GM18526 (cell line): Measurements from ENCODE around the gene FSTL5.

Source experiments
- POLR2A ChIP-seq: IDR thresholded peaks from 3 replicates; pipeline ENCODE4 v1.6.1; 2011; ENCODE audit not compliant: insufficient read length; ENCODE audit errors: extremely low read depth

The FSTL5 gene

DNA sequence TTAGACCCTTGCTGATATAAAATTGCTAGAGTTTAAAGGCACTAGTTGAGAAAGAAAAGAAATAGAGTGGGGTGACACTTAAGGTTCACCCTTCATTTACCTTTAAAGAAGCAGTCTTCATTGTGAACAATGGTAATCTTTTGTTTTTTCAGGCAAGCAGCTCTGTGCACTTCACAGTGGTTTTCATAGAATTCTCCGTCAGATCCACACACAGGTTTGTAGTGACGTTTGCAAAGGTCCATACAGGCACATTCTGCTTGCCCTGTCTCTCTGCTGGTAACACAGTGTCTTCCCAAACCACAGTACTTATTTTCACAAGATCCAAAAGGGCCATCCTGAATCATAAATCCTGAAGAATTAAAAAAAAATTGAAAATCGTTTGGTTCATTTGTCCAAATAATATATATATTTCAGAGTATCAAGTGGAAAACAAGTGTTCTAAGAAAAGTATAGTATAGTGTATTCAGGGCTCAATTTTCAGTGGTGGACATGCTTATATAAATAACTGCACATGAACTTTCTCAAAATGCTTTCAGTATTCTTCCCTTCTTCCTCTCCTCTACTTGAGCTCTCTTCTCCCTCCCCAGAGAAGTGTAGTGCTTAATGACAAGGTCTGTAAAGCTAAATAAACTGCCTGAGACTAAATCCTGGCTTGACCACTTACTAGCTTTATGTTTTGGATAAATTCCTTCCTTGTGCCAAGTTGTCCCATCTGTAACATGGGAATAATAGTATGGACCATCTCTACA lies 243.3 kb downstream of the FSTL5 start:
- TF ChIP-seq POLR2A: no peak

GRCh38 chr4:161919442-161920220 lies 244.2 kb downstream of the FSTL5 start:
- no peak for TF ChIP-seq POLR2A

- TF ChIP-seq POLR2A: no peak
These were observed 247.8 kb downstream of the FSTL5 start for GRCh38 chr4:161916035-161916434.

- TF ChIP-seq POLR2A: no peak
These were observed 256.2 kb downstream of the FSTL5 start for GRCh38 chr4:161907590-161907955.

DNA sequence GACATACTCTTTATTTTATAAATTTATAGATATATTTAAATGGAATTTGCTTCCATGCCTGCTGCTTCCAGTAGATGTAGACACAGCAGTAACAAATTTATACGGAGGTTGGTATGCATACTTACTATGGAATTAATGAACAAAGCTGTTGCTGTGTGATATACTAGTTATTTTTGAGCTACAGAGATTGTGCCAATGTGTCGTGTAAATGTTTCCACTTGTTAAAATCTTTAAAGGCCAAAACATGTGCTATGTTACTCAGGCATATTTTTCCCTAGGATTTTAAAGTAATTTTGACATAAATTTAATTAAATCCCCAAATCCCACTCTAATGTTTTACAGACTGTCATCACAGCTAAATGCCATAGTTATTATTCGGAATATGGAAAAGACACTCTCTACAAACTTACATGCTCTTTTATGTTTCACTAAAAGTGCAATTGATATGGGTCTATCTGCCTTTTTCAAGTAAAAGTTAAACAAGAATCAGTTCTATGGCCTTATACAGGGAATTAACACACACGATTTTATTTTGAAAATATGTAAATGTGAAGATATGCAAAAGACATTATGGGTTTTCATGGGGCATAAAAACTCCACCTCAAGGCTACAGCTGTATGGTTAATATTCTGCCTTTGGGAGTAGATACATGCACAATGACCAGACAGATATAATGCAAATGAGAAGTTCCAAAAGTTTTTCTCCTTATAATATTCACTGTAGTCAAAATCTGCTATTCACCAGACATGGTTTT lies 256.8 kb downstream of the FSTL5 start:
- no peak for TF ChIP-seq POLR2A

DNA sequence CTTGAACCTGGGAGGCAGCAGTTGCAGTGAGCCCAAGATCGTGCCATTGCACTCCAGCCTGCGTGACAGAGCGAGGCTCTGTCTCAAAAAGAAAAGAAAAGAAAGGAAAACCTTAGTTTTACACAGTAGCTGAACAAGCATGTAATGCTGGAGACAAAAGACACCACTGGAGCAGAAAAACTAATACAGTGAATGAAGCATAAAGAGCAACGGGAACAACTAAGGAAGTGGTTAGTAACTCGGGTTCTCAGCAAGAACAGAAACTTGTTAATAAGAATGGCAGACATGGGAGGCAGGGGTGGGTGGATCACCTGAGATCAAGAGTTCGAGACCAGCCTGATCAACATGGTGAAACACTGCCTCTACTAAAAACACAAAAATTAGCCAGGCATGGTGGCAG lies 263.7 kb downstream of the FSTL5 start:
- no peak for TF ChIP-seq POLR2A

DNA sequence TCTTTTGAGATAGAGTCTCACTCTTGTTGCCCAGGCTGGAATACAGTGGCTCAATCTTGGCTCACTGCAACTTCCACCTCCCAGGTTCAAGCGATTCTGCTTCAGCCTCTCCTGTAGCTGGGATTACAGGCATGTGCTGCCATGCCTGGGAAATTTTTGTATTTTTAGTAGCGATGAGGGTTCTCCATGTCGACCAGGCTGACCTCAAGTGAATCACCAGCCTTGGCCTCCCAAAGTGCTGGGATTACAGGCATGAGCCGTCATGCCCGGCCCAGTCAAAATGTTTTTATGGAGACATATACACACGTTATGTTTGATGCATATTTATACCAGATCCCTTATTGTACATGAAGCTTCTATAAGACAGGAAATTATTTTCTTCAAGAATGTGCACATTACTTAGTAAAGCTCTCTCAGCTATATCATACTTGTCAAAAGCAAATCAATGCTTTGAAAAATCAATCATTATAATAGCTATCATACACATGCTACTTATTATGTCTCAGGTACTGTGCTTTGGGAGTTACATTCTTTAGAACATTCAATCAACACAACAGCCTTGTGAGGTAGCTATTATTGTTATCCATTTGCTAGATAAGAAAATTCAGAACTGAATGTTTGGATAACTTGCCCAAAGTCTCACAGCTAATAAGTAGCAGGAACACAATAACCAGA lies 269.2 kb downstream of the FSTL5 start:
- TF ChIP-seq POLR2A: no peak

- TF ChIP-seq POLR2A: no peak
These were observed 269.8 kb downstream of the FSTL5 start for GRCh38 chr4:161894014-161894413.

DNA sequence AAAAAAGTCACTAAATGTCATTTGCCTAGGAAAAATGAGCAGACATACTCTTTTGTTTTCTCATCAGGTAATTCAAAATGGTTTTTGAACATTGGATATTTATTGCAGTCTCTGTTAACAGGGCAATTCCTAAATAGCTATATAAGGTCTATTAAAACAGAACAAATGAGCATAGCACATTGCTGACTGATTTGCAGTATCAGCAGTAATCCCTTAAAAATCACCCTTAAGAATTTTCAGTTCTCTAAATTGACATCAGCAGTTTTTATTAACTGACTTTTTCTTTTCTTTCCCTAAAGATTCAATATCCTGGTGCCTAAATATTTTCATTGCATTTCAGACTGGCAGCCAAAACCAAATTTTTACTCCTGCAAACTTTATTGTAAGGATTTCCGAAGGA lies 270.2 kb downstream of the FSTL5 start:
- TF ChIP-seq POLR2A: no peak

- no peak for TF ChIP-seq POLR2A
These were observed 270.8 kb downstream of the FSTL5 start for GRCh38 chr4:161892951-161893350.

GRCh38 chr4:161883157-161883556 lies 280.6 kb downstream of the FSTL5 start:
- TF ChIP-seq POLR2A: no peak

DNA sequence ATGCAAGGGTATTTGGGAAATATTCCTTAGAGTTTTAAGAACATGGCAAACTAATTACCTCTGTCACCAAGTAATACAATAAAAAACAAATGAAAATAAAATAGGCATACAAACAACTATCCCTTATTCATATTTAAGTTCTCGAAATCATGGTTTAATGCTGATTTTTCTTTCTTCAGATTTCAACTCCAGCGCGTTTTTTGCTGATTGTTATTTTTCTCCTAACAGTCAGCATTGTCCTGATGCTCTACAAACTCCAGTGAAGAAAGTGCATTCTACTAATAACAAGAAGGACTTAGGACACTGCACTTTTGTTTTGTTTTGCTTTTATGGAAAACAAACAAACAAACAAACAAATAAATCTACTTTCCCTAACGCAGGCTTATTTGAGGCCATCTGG lies 282.4 kb downstream of the FSTL5 start:
- TF ChIP-seq POLR2A: no peak

- TF ChIP-seq POLR2A: no peak
These were observed 294.3 kb downstream of the FSTL5 start for GRCh38 chr4:161869511-161869910.

DNA sequence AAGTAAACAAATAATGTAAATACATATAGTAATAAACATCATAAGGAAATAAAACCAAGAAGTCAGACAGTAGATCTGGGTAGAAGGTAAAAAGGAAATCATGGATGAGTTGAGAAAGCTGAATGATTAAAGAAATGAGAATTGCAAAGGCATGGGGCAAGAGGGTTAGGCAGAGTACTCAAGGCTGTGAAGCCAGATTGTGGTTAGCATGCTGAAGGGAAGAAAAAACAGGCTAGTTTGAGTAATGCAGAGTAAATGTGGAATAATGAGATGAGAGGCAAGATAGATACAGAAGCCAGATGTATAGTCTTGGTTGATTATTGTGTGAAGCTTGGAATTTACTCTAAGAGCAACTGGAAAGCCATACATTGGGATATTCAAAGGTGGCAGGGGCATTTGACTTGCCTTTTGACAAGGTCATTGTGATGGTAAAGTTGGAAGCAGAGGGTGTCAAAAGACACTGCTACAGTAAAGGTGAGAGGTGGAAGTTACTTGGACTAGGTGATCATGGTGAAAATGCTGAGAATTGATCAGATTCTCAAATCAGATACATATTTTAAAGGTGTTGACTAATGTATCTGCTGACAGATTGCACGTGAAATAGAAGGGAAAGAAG lies 307.0 kb downstream of the FSTL5 start:
- TF ChIP-seq POLR2A: no peak

DNA sequence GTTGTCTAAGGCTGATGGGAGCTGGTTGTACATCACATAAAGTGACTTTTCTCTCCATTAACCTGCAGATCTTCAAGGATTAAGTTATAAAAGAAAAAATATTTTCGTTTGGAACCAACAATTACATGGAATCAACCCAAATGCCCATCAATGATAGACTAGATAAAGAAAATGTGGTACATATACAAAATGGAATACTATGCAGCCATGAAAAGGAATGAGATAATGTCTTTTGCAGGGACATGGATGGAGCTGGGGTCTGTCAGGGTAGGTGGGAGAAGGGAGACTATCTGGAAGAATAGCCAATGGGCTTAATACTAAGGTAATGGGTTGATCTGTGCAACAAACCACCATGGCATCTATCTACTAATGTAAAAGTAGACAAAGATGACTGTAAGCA lies 313.2 kb downstream of the FSTL5 start:
- no peak for TF ChIP-seq POLR2A

- no peak for TF ChIP-seq POLR2A
These were observed 322.0 kb downstream of the FSTL5 start for GRCh38 chr4:161841759-161842158.

GRCh38 chr4:161829591-161829990 lies 334.2 kb downstream of the FSTL5 start:
- no peak for TF ChIP-seq POLR2A
